Naive thymus-derived CD4-positive, alpha-beta T cell (primary cell): ENCODE results near the gene PATL2. TPM values are rescaled to one million over a fixed set of nuclear protein-coding genes. Genes with fewer than 3 reads are reported as not detected.

ENCODE experiments used
- ATAC-seq: fragments of 150-1000 bp; cut with Tn5 transposase; 2 replicates; pipeline ENCODE4 v1.10.0; 2021; ENCODE audit warnings: mild to moderate bottlenecking, moderate library complexity
- CTCF ChIA-PET: fragments of 350-600 bp; sonication (Branson Sonifier 250); formaldehyde crosslinking; loops from one replicate; lab custom pipeline; 2021; ENCODE audit warnings: antibody characterized with exemption; lab: Charles Lee
- POLR2A ChIA-PET: fragments of 350-600 bp; sonication (Branson Sonifier 250); formaldehyde crosslinking; loops from one replicate; lab custom pipeline; 2021; ENCODE audit warnings: antibody characterized with exemption, inconsistent platforms; lab: Charles Lee
- DNase-seq, 9 donors: peaks; one replicate each; pipeline versions ENCODE4 v3.0.0 to v3.0.0-alpha.2; 2020 to 2022; ENCODE audit warnings: mixed read lengths in 1 of 9
- H3K27ac ChIP-seq: one replicate; pipeline ENCODE4 v1.7.0; 2013; ENCODE audit warnings: mild to moderate bottlenecking, low read depth, low read length, moderate library complexity
- H3K27me3 ChIP-seq, 2 donors: one replicate each; pipeline ENCODE4 v1.7.0; 2013; ENCODE audit warnings: low read length in 2 of 2, mild to moderate bottlenecking in 2 of 2, moderate library complexity in 2 of 2; ENCODE audit not compliant: control insufficient read depth in 2 of 2, insufficient read depth in 2 of 2
- H3K36me3 ChIP-seq, 3 experiments: 1 replicate in 2 of 3; 2 replicates in 1 of 3; pipeline ENCODE4 v1.7.0; 2013; ENCODE audit warnings: low read length in 3 of 3, mild to moderate bottlenecking in 3 of 3, moderate library complexity in 1 of 3; ENCODE audit not compliant: insufficient read depth in 3 of 3, control insufficient read depth in 2 of 3
- H3K4me1 ChIP-seq, 2 donors: one replicate each; pipeline ENCODE4 v1.7.0; 2013; ENCODE audit warnings: low read length in 2 of 2, mild to moderate bottlenecking in 2 of 2, moderate library complexity in 1 of 2; ENCODE audit not compliant: control insufficient read depth in 2 of 2, insufficient read depth in 2 of 2
- H3K4me3 ChIP-seq: 2 replicates; pipeline ENCODE4 v1.7.0; 2013; ENCODE audit warnings: mild to moderate bottlenecking, low read length
- H3K9me3 ChIP-seq, 3 experiments: 1 replicate in 2 of 3; 2 replicates in 1 of 3; pipeline ENCODE4 v1.7.0; 2013; ENCODE audit warnings: low read length in 3 of 3; ENCODE audit not compliant: control insufficient read depth in 2 of 3
- H3K27ac Mint-ChIP-seq, 9 donors: one replicate each; pipeline ENCODE4 v1.8.0; 2020 to 2022; ENCODE audit warnings: mixed read lengths in 9 of 9, mild to moderate bottlenecking in 8 of 9, moderate library complexity in 5 of 9, inconsistent platforms in 2 of 9
- H3K27me3 Mint-ChIP-seq, 5 donors: one replicate each; pipeline ENCODE4 v1.8.0; 2021 to 2022; ENCODE audit warnings: mixed read lengths in 5 of 5, mild to moderate bottlenecking in 1 of 5
- H3K36me3 Mint-ChIP-seq, 5 donors: one replicate each; pipeline ENCODE4 v1.8.0; 2020 to 2022; ENCODE audit warnings: mixed read lengths in 5 of 5, mild to moderate bottlenecking in 3 of 5, inconsistent platforms in 1 of 5
- H3K4me1 Mint-ChIP-seq, 7 donors: one replicate each; pipeline ENCODE4 v1.8.0; 2020 to 2022; ENCODE audit warnings: mixed read lengths in 7 of 7, mild to moderate bottlenecking in 3 of 7, inconsistent platforms in 1 of 7
- H3K4me3 Mint-ChIP-seq, 10 donors: one replicate each; pipeline ENCODE4 v1.8.0; 2020 to 2022; ENCODE audit warnings: mild to moderate bottlenecking in 10 of 10, mixed read lengths in 10 of 10, moderate library complexity in 6 of 10, inconsistent platforms in 2 of 10
- H3K9me3 Mint-ChIP-seq, 11 donors: one replicate each; pipeline ENCODE4 v1.8.0; 2020 to 2022; ENCODE audit warnings: mixed read lengths in 11 of 11, mild to moderate bottlenecking in 4 of 11, inconsistent platforms in 1 of 11, moderate library complexity in 1 of 11
- intact Hi-C, 2 donors: fragments of 100-400 bp; cut with micrococcal nuclease; formaldehyde crosslinking; loops; one replicate each; pipeline ENCODE4 v1.15.1; 2023
- polyA plus RNA-seq, 2 donors: library from polyadenylated mRNA; unstranded; fragments of 300-500 nt; fragmentation: Illumina TruSeq; gene quantifications; one replicate each; pipeline ENCODE4 v1.2.3, GENCODE V29; 2021
- total RNA-seq, 6 experiments: library from RNA in 5 of 6; stranded (reverse) in 5 of 6; gene quantifications; 1 replicate in 5 of 6; 2 replicates in 1 of 6; pipeline ENCODE4 v1.2.3 and lab custom pipeline; 2021 to 2026

Gene PATL2
- total and polyA plus RNA-seq, 7 experiments from 2014 or later = 11.4 to 83.8 (median 46.7) TPM

- ATAC-seq (no peak), DNase-seq (no peak)
- Histone ChIP-seq H3K36me3 (peaks cover 4 to 37% (median 19%) of the 10 kb centered on the region in 3 experiments), H3K4me3 (no peak overlapping the region), H3K27me3 (no peaks in the 10 kb centered on the region), H3K4me1 (no peaks in the 10 kb centered on the region), H3K27ac (no peak overlapping the region), H3K9me3 (no peaks in the 10 kb centered on the region)
- Mint-ChIP-seq H3K4me1 (peaks cover 15 to 62% (median 51%) of the 10 kb centered on the region in 7 donors), H3K9me3 (no peaks in the 10 kb centered on the region), H3K4me3 (no peak overlapping the region), H3K27me3 (no peaks in the 10 kb centered on the region), H3K27ac (peak overlapping the region in 4 of 9 donors; percentile 1 to 28 (median 16)), H3K36me3 (peaks cover 20 to 50% (median 34%) of the 10 kb centered on the region in 5 donors)
- ChIA-PET POLR2A (interaction anchor here (0.6 to 38.1 kb wide), 3 partner anchors 58 to 79 kb away, joined by 3 to 3822 read pairs (median 6); partner anchors contain the start of genes B2M, PATL2 and TRIM69), CTCF (no interaction called here)
- intact Hi-C loops = loop anchor here in 1 of 2 donors (2.0 kb wide), 1 partner anchor 13 kb away; no protein-coding TSS in a partner anchor
Observed at GRCh38 chr15:44656298-44656697, 54.8 kb downstream of the PATL2 start.

DNA sequence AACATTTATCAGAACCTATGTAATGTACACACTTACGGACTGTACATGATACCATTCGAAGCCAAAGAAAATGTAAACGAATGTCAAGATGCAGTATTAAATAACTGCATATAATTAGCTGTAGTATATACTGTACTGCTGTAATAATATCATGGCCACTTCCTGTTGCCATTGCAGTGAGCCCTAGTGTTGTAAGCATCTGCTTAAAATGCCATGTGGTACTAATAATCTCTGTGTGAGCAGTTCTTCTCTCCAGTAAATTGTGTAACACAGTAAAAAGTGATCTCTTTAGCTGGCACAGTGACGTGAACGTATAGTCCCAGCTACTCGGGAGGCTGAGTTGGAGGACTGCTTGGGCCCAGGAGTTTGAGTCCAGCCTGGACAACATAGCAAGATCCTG lies 56.3 kb downstream of the PATL2 start:
- Mint-ChIP-seq H3K36me3 (peaks cover 22 to 52% (median 40%) of the 10 kb centered on the region in 5 donors), H3K27me3 (no peaks in the 10 kb centered on the region), H3K27ac (peak overlapping the region in 1 of 9 donors; percentile 31), H3K4me1 (peaks cover 18 to 58% (median 49%) of the 10 kb centered on the region in 7 donors), H3K9me3 (no peaks in the 10 kb centered on the region), H3K4me3 (no peak overlapping the region)
- Histone ChIP-seq H3K4me3 (no peak overlapping the region), H3K27me3 (no peaks in the 10 kb centered on the region), H3K4me1 (no peaks in the 10 kb centered on the region), H3K36me3 (peaks cover 8 to 45% (median 20%) of the 10 kb centered on the region in 3 experiments), H3K27ac (no peak overlapping the region), H3K9me3 (no peaks in the 10 kb centered on the region)
- ChIA-PET POLR2A (interaction anchor here (0.6 to 1.0 kb wide), 3 partner anchors 8 to 84 kb away, joined by 3 to 4 read pairs (median 4); partner anchors contain the start of genes B2M, PATL2 and SPG11), CTCF (no interaction called here)
- ATAC-seq = no peak
- no peak for DNase-seq
- intact Hi-C loops = no loop called here

DNA sequence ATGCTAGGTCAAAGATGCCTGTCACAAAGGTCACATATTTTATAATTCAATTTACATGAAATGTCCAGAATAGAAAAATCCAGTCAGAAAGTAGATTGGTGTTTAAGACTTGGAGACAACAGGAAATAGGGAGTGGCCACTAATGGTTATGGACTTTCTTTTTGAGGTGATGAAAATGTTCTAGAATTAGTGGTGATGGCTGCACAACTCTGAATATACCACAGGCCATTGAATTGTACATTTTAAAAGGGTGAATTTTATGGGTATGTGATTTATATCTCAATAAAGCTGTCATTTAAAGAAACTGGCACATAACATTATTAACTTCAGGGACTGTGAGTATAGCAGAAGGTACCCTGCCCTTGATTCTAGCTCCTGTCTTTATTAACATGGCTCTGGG lies 63.5 kb downstream of the PATL2 start:
- peak overlapping the region in 2 of 10 donors; percentile 27 to 28 for H3K4me3 Mint-ChIP-seq
- H3K27me3 ChIP-seq = no peaks in the 10 kb centered on the region
- no peaks in the 10 kb centered on the region for H3K27me3 Mint-ChIP-seq
- peaks cover 19 to 80% (median 63%) of the 10 kb centered on the region in 7 donors for H3K4me1 Mint-ChIP-seq
- peaks cover 0 to 3% of the 10 kb centered on the region in 2 donors for H3K4me1 ChIP-seq
- no peak overlapping the region for H3K27ac ChIP-seq
- H3K36me3 ChIP-seq = peaks cover 3 to 44% (median 7%) of the 10 kb centered on the region in 3 experiments
- ATAC-seq (no peak), DNase-seq (no peak)
- ChIA-PET POLR2A (interaction anchor here (1.4 to 2.1 kb wide), 2 partner anchors 13 to 64 kb away, joined by 4 to 9 read pairs; partner anchors contain the start of genes B2M and PATL2), CTCF (no interaction called here)
- H3K27ac Mint-ChIP-seq = peak overlapping the region in 3 of 9 donors; percentile 18 to 38 (median 31)
- peaks cover 0 to 12% (median 2%) of the 10 kb centered on the region in 11 donors for H3K9me3 Mint-ChIP-seq
- peaks cover 22 to 73% (median 59%) of the 10 kb centered on the region in 5 donors for H3K36me3 Mint-ChIP-seq
- intact Hi-C loops = no loop called here
- H3K4me3 ChIP-seq = no peak overlapping the region
- no peaks in the 10 kb centered on the region for H3K9me3 ChIP-seq

DNA sequence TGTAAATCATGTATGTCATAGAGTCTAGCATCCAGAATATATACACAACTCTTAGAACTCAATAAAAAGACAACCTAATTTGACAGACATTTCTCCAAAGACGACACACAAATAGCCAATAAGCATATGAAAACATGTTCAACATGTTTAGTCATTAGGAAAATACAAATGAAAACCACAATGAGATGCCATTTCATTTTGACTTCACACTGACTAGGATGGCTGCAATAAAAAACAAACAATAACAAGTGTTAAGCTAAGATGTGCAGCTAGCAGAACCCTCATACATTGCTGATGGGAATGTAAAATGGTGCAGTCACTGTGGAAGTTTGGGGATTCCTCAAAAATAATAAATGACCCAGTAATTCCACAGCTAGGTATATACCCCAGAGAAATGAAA lies 64.1 kb downstream of the PATL2 start:
- Histone ChIP-seq H3K27ac (no peak overlapping the region), H3K36me3 (peaks cover 3 to 44% (median 7%) of the 10 kb centered on the region in 3 experiments), H3K4me1 (peaks cover 0 to 3% of the 10 kb centered on the region in 2 donors), H3K9me3 (no peaks in the 10 kb centered on the region), H3K27me3 (no peaks in the 10 kb centered on the region), H3K4me3 (no peak overlapping the region)
- no peak for ATAC-seq
- peaks cover 0 to 12% (median 2%) of the 10 kb centered on the region in 11 donors for H3K9me3 Mint-ChIP-seq
- CTCF ChIA-PET = no interaction called here
- no peak for DNase-seq
- H3K4me3 Mint-ChIP-seq = peak overlapping the region in 1 of 10 donors; percentile 28
- H3K27ac Mint-ChIP-seq = peak overlapping the region in 3 of 9 donors; percentile 17 to 38 (median 21)
- POLR2A ChIA-PET = interaction anchor here (1.4 to 2.1 kb wide), 2 partner anchors 14 to 64 kb away, joined by 4 to 9 read pairs; partner anchors contain the start of genes B2M and PATL2
- no peaks in the 10 kb centered on the region for H3K27me3 Mint-ChIP-seq
- H3K4me1 Mint-ChIP-seq = peaks cover 19 to 81% (median 61%) of the 10 kb centered on the region in 7 donors
- intact Hi-C loops = no loop called here
- peaks cover 22 to 69% (median 60%) of the 10 kb centered on the region in 5 donors for H3K36me3 Mint-ChIP-seq

GRCh38 chr15:44646460-44646859 lies 64.7 kb downstream of the PATL2 start:
- Histone ChIP-seq H3K27me3 (no peaks in the 10 kb centered on the region), H3K4me3 (no peak overlapping the region), H3K9me3 (no peaks in the 10 kb centered on the region), H3K4me1 (peaks cover 0 to 3% of the 10 kb centered on the region in 2 donors), H3K36me3 (peaks cover 3 to 40% (median 3%) of the 10 kb centered on the region in 3 experiments), H3K27ac (no peak overlapping the region)
- Mint-ChIP-seq H3K27me3 (no peaks in the 10 kb centered on the region), H3K4me3 (peak overlapping the region in 1 of 10 donors; percentile 28), H3K27ac (peak overlapping the region in 4 of 9 donors; percentile 1 to 17 (median 8)), H3K36me3 (peaks cover 18 to 69% (median 57%) of the 10 kb centered on the region in 5 donors), H3K4me1 (peaks cover 19 to 78% (median 58%) of the 10 kb centered on the region in 7 donors), H3K9me3 (peaks cover 0 to 12% (median 2%) of the 10 kb centered on the region in 11 donors)
- DNase-seq (no peak), ATAC-seq (no peak)
- intact Hi-C loops = no loop called here
- CTCF ChIA-PET = no interaction called here
- POLR2A ChIA-PET = interaction anchor here (1.4 to 2.1 kb wide), 2 partner anchors 14 to 65 kb away, joined by 4 to 9 read pairs; partner anchors contain the start of genes B2M and PATL2

DNA sequence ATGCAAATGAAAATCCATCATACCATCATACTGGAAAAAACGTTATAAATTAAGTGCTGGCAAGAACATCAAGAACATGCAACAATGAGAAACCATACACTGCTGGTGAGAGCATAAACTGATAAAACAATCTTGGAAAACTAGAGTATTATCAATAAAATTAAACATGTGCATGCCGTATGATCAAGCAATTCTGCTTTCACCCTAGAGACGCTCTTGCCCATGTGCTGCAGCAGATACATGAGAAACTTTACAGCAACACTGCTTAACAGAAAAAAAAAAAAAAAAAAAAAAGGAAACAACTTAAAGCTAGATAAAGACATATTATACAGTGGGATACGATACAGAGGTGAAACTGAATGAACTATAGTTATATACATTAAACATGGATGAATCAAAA lies 69.5 kb downstream of the PATL2 start:
- H3K4me1 Mint-ChIP-seq = peaks cover 17 to 59% (median 37%) of the 10 kb centered on the region in 7 donors
- DNase-seq (no peak), ATAC-seq (no peak)
- H3K9me3 Mint-ChIP-seq = peaks cover 0 to 11% (median 2%) of the 10 kb centered on the region in 11 donors
- no peak overlapping the region for H3K4me3 Mint-ChIP-seq
- H3K36me3 ChIP-seq = peaks cover 0 to 26% (median 0%) of the 10 kb centered on the region in 3 experiments
- no peak overlapping the region for H3K27ac Mint-ChIP-seq
- intact Hi-C loops = loop anchor here in 1 of 2 donors (2.0 to 5.0 kb wide), 2 partner anchors 15 to 34 kb away; no protein-coding TSS in a partner anchor
- no peak overlapping the region for H3K4me3 ChIP-seq
- ChIA-PET POLR2A (interaction anchor here (0.9 kb wide), 1 partner anchor 69 kb away, joined by 4 read pairs; the partner anchor contains the start of gene PATL2), CTCF (interaction anchor here (0.7 kb wide), 1 partner anchor 101 kb away, joined by 5 read pairs; no protein-coding TSS in a partner anchor)
- peaks cover 0 to 3% of the 10 kb centered on the region in 2 donors for H3K4me1 ChIP-seq
- no peaks in the 10 kb centered on the region for H3K9me3 ChIP-seq
- peaks cover 11 to 58% (median 50%) of the 10 kb centered on the region in 5 donors for H3K36me3 Mint-ChIP-seq
- no peaks in the 10 kb centered on the region for H3K27me3 ChIP-seq
- no peaks in the 10 kb centered on the region for H3K27me3 Mint-ChIP-seq
- no peak overlapping the region for H3K27ac ChIP-seq
